T-helper 1 cell treated with Interleukin-12 subunit alpha and Interleukin-12 subunit beta and Interleukin-4 antibody, amounts not matched to agents 30 ng/mL and 1 ng/mL, for 36 hours (primary cell): ENCODE results near the gene TRPC4AP. TPM values are rescaled to one million over a fixed set of nuclear protein-coding genes. Genes with fewer than 3 reads are reported as not detected.
"Not testable (repeated sequence)": the region's sequence is repeated elsewhere in the genome, so short reads cannot be mapped to it uniquely, and the experiment has no call there.

ENCODE experiments used
- intact Hi-C: fragments of 100-400 bp; cut with micrococcal nuclease; formaldehyde crosslinking; loops from one replicate; pipeline ENCODE4 v1.15.1; 2024
- total RNA-seq: library from RNA; stranded (reverse); gene quantifications from 2 replicates; pipeline ENCODE4 v1.2.3, GENCODE V29; 2022

Gene TRPC4AP
- total RNA-seq, 1 donor from 2014 or later: 60.7 TPM

DNA sequence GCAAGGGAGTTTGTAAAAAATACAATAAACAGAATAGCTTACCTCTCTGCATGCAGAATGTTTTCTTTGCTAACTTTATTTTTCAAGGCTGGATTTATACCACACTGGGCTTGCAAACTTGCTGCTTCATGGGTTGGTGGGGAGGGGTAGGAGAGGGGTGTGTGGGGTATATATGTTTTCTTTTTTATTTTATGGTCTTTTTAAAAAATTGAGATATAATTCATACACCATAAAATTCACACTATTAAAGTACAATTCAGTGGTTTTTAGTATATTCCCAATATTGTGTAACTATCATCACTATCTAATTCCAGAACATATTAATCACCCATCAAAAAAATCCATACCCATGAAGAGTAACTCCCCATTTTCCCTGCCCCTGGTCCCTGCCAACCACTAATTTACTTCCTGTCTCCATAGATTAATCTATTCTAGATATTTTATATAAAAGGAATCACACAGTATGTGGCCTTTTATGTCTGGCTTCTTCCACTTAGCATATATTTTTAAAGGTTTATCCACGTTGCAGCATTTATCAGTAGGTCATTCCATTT lies 14.3 kb upstream of the TRPC4AP start:
- intact Hi-C loops: no loop called here

- intact Hi-C loops: no loop called here
These were observed 12.2 kb upstream of the TRPC4AP start for GRCh38 chr20:35104685-35105295.

DNA sequence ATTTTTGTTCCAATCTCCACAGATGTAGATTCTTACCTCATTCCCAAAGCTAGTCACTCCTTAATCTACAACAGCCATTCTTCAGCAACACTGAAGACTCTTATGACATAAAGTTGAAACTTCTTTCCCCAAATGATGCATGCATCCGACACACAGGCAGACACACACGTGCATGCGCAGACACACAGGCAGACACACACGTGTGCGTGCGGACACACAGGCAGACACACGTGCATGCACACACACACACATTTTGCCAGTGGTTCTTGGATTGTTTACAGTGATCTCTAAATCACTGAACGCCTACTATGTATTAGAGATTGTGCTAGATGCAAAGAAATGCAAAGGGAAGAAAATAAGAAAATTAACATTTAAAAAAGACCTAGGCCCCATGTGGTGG lies 9.0 kb upstream of the TRPC4AP start:
- intact Hi-C loops: no loop called here

GRCh38 chr20:35093267-35093884 lies 769 bp upstream of the TRPC4AP start:
- intact Hi-C loops: loop anchor here (2.0 to 10.0 kb wide), 7 partner anchors 176 to 791 kb away; partner anchors contain the start of genes AHCY, CEP250, ITCH and NCOA6

GRCh38 chr20:35091816-35092523 lies 637 bp downstream of the TRPC4AP start:
- intact Hi-C loops: loop anchor here (1.0 to 10.0 kb wide), 12 partner anchors 55 to 789 kb away; partner anchors contain the start of genes ACSS2, AHCY, CEP250 and EDEM2

DNA sequence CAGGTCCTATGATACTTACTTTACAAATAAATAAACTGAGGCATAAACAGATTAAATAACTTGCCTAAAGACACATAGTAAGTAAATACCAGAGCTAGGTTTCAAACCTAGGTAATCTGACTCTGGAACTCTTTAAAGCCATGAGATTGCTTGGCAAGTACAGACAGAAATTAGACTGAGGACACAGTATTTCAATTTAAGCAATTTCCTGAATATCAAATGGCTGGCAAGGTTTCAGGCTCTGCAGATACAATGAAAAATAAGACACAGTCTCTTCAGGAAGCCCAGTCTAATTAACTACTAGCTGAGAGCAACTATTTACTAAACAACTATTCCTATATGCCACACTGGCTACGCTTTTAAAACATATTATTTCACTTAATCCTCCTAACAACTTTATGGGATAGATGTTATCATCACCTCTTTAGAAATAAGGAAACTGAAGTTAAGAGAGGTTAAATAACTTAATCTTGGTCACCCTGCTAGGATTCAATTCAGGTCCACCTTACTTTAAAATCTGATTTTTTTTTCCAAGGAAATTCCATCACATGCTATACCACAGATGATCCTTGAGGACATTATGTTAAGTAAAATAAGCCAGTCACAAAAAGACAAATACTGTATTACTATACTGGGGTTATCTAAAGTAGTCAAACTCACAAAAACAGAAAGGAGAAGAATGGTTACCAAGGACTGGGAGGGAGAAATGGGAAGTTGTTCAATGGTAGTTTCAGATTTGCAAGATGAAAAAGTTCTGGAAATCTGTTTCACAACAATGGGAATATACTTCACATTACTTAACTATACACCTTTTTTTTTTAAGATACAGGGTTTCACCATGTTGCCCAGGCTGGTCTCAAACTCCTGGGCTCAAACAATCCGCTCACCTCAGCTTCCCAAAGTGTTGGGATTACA lies 4.1 kb downstream of the TRPC4AP start:
- intact Hi-C loops: no loop called here

DNA sequence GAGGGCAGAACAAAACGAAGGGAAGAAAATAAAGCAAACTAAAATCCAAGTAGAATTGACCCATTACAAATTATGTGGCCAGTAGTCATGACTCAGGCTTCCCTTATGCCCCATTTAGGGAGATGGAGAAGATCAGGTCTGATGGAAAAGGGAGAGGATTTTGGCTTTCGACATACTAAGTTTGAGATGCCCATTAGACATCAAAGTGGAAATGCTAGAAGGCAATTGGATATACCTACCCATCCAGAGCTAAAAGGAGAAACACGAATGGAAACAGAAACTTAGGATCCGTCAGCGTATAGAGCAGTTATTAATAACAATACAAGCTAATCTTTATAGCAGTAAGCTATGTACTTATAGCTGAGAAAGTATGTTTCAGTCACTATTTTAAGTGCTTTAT lies 4.8 kb downstream of the TRPC4AP start:
- intact Hi-C loops: no loop called here

GRCh38 chr20:35087355-35087754 lies 5.3 kb downstream of the TRPC4AP start:
- intact Hi-C loops: no loop called here

DNA sequence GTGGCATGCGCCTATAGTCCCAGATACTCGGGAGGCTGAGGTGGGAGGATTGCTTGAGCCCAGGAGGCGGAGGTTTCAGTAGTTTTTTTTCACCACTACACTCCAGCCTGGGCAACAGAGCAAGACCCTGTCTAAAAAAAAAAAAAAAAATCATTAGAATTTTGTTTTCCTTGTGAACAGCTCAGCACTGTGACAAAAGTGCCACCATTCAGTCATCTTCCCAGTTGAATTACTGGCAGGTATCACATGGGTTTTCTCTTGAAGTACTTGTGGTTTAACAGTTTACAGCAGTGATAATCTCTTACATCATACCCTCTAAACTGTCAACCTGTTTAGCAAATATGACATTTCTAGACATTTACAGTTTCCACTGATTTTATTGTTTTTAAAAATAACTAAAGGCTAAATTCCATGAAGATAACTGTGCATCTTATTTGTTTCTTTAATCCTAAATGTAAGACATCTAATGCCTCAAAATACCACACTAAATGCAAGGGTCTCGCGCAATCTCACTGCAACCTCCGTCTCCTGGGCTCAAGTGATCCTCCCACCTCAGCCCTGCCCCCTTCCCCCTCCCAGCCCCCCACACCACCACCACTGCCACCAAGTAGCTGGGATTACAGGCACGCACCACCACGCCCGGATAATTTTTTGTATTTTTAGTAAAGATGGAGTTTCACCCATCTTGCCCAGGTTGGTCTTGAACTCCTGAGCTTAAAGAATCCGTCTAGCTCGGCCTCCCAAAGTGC lies 7.0 kb downstream of the TRPC4AP start:
- intact Hi-C loops: no loop called here

GRCh38 chr20:35084998-35085397 lies 7.6 kb downstream of the TRPC4AP start:
- intact Hi-C loops: no loop called here

GRCh38 chr20:35080348-35080642 lies 12.3 kb downstream of the TRPC4AP start:
- intact Hi-C loops: not testable (repeated sequence)

GRCh38 chr20:35079472-35080347 lies 12.9 kb downstream of the TRPC4AP start:
- intact Hi-C loops: no loop called here

GRCh38 chr20:35077872-35078271 lies 14.7 kb downstream of the TRPC4AP start:
- intact Hi-C loops: no loop called here

DNA sequence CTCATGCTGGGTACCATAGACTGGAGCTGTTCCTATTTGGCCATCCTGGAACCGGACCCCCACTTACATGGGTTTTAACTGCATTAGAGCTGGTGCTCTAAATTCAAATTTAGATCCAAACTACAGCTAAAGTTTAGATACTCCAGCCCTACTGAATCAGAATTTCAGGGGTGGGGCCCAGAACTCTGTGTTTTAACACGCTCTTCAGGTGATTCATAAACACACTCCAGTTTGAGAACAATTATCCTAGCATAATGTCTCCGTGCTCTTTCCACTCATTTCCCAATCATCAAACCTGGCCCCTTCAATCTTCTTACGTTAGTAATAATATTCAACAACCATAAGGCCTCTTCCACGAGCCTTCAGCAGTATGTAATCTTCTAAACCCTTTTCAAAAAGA lies 15.3 kb downstream of the TRPC4AP start:
- intact Hi-C loops: no loop called here

GRCh38 chr20:35071436-35072153 lies 21.0 kb downstream of the TRPC4AP start:
- intact Hi-C loops: not testable (repeated sequence)

GRCh38 chr20:35066194-35066593 lies 26.4 kb downstream of the TRPC4AP start:
- intact Hi-C loops: no loop called here

DNA sequence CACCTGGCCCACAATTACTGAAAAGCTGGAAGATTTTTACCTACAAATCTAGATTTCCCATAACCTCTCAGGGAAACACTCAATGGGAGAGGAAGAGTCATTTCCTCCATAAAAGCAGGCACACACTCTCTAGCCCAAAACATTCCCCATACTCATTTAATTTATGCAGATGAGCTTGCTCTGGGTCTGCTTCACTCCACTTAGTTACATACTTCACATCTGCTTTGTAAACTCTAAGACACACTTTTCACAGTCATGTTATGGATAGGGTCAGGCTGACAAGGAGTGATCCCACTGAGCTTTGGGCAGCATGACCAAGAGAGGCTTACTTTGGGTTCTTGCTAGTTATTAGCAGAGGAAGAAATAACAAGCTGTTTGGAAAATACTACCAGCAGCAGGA lies 27.4 kb downstream of the TRPC4AP start:
- intact Hi-C loops: no loop called here

DNA sequence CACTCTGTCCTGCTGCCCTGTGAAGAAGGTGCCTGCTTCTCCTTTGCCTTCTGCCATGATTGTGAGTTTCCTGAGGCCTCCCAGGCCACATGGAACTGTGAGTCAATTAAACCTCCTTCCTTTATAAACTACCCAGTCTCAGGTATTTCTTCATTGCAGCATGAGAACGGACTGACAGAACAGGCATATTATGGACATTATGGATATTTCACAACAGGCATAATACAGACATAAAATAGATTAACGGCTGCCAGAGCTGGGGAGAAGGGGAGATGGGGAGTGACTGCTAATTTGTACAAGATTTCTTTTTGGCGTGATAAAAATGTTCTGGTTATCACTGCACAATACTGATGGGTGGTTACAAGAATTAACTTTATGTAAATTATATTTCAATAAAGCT lies 29.4 kb downstream of the TRPC4AP start:
- intact Hi-C loops: no loop called here

DNA sequence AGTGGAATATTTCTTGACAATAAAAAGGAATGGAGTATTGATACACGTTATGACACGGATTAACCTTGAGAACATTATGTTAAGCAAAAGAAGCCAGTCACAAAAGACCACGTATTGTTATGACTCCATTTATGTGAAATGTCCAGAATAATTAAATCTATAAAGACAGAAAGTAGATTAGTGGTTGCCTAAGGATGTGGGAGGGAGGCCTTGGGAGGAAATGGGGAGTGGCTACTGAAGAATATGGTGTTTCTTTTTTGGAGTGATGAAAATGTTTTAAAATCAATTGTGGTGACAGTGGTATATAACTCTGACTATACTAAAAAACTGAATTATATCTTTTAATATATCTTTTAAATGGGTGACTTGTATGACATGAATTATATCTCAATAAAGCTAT lies 30.1 kb downstream of the TRPC4AP start:
- intact Hi-C loops: no loop called here
